Measurements from ENCODE around the gene NEGR1. TPM values are rescaled to one million over a fixed set of nuclear protein-coding genes. Genes with fewer than 3 reads are reported as not detected.

Gene NEGR1
- total and polyA plus RNA-seq, 9 donors: 4.7 to 15.1 (median 9.1) TPM

DNA sequence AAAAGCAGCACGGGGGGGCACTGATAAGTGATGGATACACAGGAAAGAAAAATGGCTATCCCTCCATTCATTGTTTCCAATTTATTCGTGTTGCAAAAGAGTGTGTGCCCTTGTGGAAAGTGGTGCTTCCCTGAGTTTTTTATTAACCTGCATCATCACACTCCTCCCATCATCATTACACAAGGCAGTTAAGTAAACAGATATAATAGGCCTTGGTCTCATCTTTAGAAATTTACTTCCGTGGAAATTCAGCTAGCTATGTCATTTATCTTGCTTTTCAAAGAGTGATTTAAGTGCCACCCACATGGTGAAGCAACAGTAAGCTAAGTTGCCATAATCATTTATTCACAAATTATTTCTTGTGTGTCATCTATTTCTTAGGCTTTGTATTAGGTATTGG lies 473.3 kb downstream of the NEGR1 start:
- Histone ChIP-seq H3K4me3 (no peak overlapping the region), H3K36me3 (no peaks in the 10 kb centered on the region), H3K9me3 (no peaks in the 10 kb centered on the region), H3K27me3 (no peaks in the 10 kb centered on the region), H3K27ac (no peak overlapping the region), H3K4me1 (ENCODE audit: insufficient read depth) (no peaks in the 10 kb centered on the region)
- DNase-seq: no peak
- 69 to 76% (median 69%) methylated on average over 3 of the region's 3 CpGs for WGBS, 3 donors
- intact Hi-C loops (cut with DNase I): no loop called here
- no peak for TF ChIP-seq EP300 (IDR thresholded peaks at IDR 0.05)
- TF ChIP-seq, protein P1, sequence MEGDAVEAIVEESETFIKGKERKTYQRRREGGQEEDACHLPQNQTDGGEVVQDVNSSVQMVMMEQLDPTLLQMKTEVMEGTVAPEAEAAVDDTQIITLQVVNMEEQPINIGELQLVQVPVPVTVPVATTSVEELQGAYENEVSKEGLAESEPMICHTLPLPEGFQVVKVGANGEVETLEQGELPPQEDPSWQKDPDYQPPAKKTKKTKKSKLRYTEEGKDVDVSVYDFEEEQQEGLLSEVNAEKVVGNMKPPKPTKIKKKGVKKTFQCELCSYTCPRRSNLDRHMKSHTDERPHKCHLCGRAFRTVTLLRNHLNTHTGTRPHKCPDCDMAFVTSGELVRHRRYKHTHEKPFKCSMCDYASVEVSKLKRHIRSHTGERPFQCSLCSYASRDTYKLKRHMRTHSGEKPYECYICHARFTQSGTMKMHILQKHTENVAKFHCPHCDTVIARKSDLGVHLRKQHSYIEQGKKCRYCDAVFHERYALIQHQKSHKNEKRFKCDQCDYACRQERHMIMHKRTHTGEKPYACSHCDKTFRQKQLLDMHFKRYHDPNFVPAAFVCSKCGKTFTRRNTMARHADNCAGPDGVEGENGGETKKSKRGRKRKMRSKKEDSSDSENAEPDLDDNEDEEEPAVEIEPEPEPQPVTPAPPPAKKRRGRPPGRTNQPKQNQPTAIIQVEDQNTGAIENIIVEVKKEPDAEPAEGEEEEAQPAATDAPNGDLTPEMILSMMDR (IDR thresholded peaks at IDR 0.05): no peak
- TF ChIP-seq POLR2A (IDR thresholded peaks at IDR 0.05): no peak

DNA sequence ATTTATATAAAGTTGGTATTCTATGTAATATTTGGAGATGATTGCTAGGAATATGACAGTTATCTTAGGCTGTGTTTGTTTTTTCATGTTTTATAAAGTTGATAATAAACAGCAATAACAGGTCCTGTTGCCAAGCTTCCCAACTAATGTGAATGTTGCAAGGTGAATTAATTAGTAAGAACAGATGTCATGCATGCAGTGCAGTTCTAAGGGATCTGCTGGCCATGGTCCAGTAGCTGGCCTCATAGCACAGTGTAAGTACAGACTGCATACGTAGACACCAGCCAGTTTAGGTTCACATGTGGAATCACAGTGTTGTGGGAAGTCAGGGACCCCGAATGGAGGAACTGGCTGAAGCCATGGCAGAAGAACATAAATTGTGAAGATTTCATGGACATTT lies 478.2 kb downstream of the NEGR1 start:
- Histone ChIP-seq H3K4me3 (no peak overlapping the region), H3K4me1 (ENCODE audit: insufficient read depth) (no peaks in the 10 kb centered on the region), H3K27ac (no peak overlapping the region), H3K9me3 (no peaks in the 10 kb centered on the region), H3K27me3 (no peaks in the 10 kb centered on the region), H3K36me3 (no peaks in the 10 kb centered on the region)
- TF ChIP-seq, protein P1 (IDR thresholded peaks at IDR 0.05): no peak
- TF ChIP-seq EP300 (IDR thresholded peaks at IDR 0.05): no peak
- TF ChIP-seq POLR2A (IDR thresholded peaks at IDR 0.05): no peak
- no peak for DNase-seq
- WGBS, 3 donors: 80 to 82% (median 81%) methylated on average over 2 of the region's 2 CpGs
- intact Hi-C loops (cut with DNase I): no loop called here

DNA sequence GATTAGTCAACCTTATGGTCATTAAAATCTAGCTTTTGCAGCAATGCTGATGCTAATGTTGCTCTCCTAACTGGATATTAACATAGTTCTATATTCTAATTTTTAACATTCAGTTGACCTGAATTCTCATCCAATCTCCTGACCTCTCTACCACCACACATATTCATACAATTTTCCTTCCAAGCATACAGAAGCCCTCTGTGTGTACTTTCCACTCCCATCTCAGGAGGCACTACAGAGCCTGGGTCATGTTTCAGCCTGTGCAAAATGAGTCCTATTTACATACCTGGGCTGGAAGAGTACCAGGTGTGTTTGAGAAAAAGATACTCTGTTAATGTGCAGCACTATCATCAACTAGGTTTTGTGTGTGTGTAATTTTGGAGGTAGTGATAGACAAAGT lies 486.3 kb downstream of the NEGR1 start:
- no peak overlapping the region for H3K4me3 ChIP-seq
- no peaks in the 10 kb centered on the region for H3K9me3 ChIP-seq
- no peak for DNase-seq
- H3K36me3 ChIP-seq: no peaks in the 10 kb centered on the region
- no peaks in the 10 kb centered on the region for H3K27me3 ChIP-seq
- H3K27ac ChIP-seq: no peak overlapping the region
- H3K4me1 ChIP-seq (ENCODE audit: insufficient read depth): no peaks in the 10 kb centered on the region
- intact Hi-C loops (cut with DNase I): no loop called here
- TF ChIP-seq POLR2A (IDR thresholded peaks at IDR 0.05) (no peak), EP300 (IDR thresholded peaks at IDR 0.05) (no peak)
- TF ChIP-seq, protein P1 (IDR thresholded peaks at IDR 0.05): no peak

DNA sequence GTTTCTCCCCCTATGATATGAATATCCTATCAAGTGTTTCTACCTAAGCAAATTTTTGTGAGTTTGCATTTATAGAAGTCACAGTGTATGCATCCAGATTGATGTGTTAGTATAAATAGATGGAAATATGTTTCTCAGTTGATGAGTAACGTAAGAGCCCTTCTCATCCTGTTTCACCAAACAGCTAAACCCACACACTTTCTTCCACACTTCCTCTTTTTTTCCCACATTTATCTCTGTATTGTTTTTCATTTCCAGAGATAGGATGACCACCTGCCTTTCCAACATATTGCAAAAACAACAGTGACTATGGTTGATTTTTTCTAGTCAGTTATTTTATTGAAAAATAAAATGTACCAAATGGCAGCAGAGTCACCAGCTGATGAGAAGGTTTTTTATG lies 490.1 kb downstream of the NEGR1 start:
- DNase-seq: no peak
- Histone ChIP-seq H3K9me3 (no peaks in the 10 kb centered on the region), H3K4me1 (ENCODE audit: insufficient read depth) (no peaks in the 10 kb centered on the region), H3K27me3 (no peaks in the 10 kb centered on the region), H3K4me3 (no peak overlapping the region), H3K36me3 (no peaks in the 10 kb centered on the region), H3K27ac (no peak overlapping the region)
- intact Hi-C loops (cut with DNase I): loop anchor here in 1 of 4 donors (5.0 kb wide), 1 partner anchor 1130 kb away; no protein-coding TSS in a partner anchor
- no peak for TF ChIP-seq POLR2A (IDR thresholded peaks at IDR 0.05)
- no peak for TF ChIP-seq EP300 (IDR thresholded peaks at IDR 0.05)
- TF ChIP-seq, protein P1 (IDR thresholded peaks at IDR 0.05): no peak
- WGBS, 3 donors: 46 to 61% (median 52%) methylated on average over 1 of the region's 1 CpG

DNA sequence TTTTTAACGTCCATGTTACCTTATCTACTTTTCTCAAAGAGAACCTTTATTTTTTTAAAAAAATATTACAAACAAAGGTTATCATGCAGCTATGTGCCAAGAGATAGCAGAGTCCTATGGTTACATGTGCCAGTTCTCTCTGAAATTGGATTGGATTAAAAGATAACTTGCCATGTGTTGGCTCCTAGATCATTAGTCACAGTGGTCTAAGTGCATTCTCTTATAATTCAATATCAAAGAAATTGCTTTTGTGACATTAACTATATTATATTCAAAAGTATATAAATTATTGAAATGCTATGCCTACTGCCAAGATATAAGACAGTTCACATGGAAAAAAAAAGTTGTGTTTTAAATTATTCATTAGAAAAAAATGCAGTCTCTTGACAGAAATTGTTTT lies 494.2 kb downstream of the NEGR1 start:
- 22 to 35% (median 24%) methylated on average over 1 of the region's 1 CpG for WGBS, 3 donors

More for the DNA sequence above, 494.2 kb downstream of the NEGR1 start:
- H3K27ac ChIP-seq: no peak overlapping the region
- H3K9me3 ChIP-seq: no peaks in the 10 kb centered on the region
- no peaks in the 10 kb centered on the region for H3K27me3 ChIP-seq
- TF ChIP-seq, protein P1 (IDR thresholded peaks at IDR 0.05): no peak
- no peak for TF ChIP-seq EP300 (IDR thresholded peaks at IDR 0.05)
- no peak for TF ChIP-seq POLR2A (IDR thresholded peaks at IDR 0.05)
- H3K4me3 ChIP-seq: no peak overlapping the region
- no peak for DNase-seq
- no peaks in the 10 kb centered on the region for H3K4me1 ChIP-seq (ENCODE audit: insufficient read depth)
- intact Hi-C loops (cut with DNase I): no loop called here
- H3K36me3 ChIP-seq: no peaks in the 10 kb centered on the region

Data from ovary (tissue), 9 donors.